Stimulated activated CD4-positive, alpha-beta T cell treated with anti-CD3 and anti-CD28 coated beads, TNF-alpha, amount 100 ng/mL, for 1 hour (primary cell): ENCODE data around the gene KDM2B.
A peak's percentile ranks its signal among the peaks of the same experiment; 100 is the strongest.

ENCODE experiments used
- DNase-seq, 3 donors: peaks; one replicate each; pipeline ENCODE4 v3.0.0-alpha.2; 2020; ENCODE audit warnings: low read depth in 3 of 3, low spot score in 1 of 3

KDM2B gene

DNA sequence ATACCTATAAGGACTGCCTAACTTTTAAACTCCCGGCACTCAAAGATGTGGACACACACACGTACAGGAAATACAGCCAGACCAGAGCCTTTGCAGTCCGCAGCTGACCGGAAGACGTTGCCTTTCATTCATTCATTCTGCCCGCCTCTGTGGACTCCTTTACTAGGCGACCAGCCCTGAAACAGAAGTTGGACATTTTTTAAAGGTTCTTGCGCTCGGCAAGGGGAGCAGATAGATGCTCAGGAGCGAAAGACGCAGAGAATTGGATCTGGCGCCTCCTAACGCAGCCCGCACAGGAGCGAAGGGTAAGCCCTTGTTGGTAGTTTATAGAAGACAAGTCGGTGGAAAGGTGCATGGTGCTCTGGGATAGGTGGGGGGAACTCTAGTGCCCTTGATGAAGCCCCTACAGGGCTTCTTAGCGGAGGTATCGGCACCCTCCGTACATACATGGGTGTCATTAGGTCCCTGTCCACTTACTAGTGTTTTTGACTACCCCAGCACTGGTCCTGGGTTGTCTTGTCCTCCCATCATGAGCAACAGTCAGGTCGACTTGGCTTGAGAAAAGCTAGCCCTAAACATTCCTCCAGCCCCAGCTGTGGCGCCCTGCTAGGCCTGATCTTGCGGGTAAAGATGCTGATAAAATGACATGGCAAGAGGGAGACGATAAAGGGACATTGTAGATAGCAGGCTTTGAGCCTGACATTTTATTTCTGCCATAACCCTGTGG lies at the start of gene KDM2B:
KDM2B (minus strand) TSS at position 65 of the 727 bp plus-strand sequence. CDS start 112 bp downstream, outside the sequence.
- no peak for DNase-seq

DNA sequence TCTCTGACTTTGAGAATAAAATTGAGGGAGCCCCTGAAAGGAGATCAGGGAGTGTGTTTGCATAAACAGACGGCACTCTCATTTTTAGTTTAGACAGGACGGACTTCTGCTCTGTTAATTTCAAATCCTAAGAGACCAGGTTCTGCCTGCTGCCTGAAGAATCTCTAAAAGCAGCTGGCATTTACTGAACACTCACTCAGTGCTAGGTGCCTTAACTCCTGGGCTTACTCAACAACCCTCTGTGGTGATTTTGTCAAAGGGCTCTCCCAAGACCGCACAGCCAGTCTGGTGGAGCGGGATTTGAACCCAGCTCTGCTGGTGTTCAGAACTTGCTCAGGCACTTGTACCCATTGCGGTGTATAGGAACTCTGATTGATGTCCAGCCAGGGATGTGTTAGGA lies 47.7 kb upstream of the KDM2B start:
- DNase-seq, result no peak

DNA sequence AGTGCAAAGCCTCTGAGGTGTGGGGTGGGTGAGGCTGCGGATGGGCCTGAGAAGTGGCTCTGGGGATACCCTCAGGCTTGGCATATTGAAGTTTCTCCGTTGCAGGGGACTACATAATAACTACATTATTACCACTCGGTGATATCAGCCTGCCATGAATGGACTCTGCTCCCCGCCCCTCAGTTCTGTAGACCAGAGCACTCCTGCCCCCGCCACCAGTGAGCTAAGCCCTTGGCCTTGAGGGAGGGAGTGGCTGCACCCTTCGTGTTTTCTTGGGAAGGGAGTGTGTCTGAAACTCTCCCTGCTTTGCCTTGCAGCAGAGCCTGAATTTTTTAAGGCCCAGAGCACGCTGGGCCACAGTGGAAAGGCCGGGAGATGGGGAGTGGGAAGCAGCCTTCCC lies 47.2 kb upstream of the KDM2B start:
- no peak for DNase-seq

DNA sequence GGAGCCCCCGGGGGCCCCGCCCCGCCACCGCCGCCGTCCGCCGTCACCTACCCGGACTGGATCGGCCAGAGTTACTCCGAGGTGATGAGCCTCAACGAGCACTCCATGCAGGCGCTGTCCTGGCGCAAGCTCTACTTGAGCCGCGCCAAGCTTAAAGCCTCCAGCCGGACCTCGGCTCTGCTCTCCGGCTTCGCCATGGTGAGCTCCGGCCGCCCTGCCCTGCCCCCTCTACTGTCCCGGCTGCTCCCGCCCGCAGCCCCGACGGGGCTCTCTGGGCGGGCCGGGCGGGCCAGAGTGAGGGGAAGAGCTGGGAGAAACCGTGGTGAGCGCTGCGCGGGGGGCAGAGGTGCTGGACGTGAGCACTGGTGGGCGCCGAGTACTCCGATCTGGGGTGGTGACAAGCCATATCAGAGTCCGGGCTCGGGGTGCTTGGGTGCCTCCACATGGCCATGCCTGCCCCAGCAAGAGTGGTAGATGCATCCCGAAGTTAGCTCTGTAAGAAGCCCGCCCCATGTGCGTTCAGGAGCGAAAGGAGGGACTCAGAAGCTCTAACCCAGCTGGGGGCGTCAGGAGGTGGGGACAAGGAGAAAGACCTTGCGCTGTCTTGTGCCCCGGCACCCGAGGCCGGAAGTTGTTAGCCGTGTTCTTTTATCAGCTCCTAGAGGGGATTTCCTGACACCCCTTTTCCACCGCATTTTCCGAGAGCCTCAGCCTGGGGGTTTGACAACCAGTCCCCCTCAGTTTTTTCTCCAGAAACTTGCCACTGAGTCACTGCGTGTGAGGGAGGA lies 46.2 kb upstream of the KDM2B start:
- DNase-seq, result peak; percentile 74 to 87 (median 83)

DNA sequence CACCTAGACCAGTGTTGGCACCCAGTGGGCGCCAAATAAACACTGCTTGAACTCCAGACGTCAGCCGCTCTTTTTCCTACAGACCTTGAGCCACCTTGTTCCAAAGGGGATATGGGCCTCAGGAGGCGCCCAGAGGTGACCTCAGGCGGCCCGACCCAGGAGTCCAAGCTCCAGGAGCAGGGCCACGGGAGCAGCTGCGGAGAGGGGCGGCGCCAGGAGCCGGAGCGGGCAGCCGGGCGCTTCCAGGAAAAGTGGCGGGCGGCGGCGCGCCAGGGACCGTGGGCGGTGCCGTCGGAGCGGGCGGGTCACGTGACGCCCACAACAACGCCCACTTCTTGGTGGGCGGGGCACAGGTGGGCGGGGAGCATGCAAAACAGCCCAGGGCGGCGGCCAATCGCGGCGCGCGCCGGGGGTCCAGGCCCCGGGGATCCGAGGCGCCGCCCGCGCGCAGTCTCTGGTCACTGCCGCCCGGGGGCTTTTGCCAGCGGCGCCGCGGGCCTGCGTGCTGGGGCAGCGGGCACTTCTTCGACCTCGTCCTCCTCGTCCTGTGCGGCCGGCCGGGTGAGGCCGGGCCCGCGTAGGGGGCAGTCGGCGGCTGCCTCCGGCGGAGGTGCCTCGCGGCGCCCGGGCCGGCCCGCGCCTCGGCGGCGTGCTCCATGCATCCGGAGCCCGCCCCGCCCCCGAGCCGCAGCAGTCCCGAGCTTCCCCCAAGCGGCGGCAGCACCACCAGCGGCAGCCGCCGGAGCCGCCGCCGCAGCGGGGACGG lies 45.4 kb upstream of the KDM2B start, which contains the start of gene ORAI1:
ORAI1 (plus strand) TSS at position 444 of the 766 bp plus-strand sequence.
- peak; percentile 90 to 97 (median 92) for DNase-seq

DNA sequence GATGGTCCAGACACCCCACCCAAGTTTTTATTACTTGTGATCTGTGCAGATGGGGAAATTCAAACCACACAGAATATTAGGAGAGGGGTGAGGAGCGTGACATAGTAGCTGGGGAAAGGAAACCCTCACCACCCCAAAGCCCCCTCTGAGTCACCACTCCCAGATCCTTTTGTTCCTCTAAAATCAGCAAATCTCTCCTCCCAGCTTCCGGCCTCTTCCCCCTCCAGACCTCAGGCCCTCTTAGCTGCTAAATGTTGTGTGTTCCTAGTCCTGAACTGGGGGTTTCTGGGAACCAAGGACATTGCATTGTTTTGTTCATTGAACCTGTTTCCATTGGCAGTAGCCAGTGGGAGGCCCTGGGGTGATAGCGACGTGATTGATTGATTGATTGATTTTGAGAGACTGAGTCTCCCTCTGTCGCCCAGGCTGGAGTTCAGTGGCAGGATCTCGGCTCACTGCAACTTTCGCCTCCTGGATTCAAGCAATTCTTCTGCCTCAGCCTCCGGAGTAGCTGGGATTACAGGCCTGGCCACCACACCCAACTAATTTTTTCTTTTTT lies 39.6 kb upstream of the KDM2B start:
- DNase-seq, result no peak

DNA sequence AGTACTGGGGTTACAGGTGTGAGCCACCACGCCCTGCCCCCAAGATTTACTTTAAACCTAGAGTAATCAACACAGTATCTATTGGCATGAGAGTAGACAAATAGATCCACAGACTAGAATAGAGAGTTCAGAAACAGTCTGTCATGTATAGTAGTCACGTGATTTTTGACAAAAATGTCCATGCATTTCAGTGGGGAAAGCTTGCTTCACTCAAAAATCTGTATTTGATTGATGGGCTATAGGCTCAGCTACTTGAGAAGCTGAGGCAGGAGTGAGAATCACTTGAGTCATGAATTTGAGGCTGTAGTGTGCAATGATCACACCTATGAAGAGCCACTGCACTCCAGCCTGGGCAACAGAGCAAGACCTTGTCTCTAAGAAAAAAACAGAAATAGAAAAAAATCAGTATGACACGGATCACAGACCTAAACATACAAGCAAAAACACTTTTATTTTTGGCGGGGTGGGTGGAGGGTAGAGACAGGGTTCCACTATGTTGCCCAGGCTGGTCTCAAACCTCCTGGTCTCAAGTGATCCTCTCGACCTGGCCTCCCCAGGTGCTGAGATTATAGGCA lies 37.9 kb upstream of the KDM2B start:
- no peak for DNase-seq

DNA sequence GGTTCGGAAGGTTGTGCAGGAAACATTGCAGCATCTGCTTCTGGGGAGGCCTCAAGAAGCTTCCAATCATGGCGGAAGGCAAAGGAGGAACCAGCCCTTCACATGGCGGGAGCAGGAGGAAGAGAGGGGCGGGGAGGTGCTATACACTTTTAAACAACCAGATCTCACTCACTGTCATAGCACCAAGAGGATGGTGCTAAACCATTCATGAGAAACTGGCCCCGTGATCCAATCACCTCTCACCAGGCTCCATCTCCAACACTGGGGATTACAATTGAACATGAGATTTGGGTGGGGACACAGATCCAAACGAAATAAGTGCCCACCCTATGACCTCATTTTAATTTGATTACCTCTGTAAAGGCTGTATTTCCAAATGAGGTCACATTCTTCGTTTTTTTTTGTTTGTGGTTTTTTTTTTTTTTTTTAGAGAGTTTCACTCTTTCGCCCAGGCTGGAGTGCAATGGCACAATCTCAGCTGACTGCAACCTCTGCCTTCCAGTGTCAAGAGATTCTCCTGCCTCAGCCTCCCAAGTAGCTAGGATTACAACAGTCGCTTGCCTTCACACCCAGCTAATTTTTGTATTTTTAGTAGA lies 34.1 kb upstream of the KDM2B start:
- DNase-seq, result no peak

DNA sequence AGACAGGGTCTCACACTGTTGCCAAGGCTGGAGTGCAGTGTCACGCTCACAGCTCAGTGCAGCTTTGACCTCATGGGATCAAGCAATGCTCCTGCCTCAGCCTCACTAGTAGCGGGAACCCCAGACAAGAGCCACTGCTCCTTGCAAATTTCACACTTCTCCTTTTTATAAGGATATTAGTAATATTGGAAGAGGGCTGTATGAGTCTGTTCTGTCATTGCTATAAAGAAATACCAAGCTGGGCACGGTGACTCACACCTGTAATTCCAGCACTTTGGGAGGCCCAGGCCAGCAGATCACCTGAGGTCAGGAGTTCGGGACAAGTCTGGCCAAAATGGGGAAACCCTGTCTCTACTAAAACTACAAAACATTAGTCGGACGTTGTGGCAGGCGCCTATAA lies 32.6 kb upstream of the KDM2B start:
- no peak for DNase-seq

DNA sequence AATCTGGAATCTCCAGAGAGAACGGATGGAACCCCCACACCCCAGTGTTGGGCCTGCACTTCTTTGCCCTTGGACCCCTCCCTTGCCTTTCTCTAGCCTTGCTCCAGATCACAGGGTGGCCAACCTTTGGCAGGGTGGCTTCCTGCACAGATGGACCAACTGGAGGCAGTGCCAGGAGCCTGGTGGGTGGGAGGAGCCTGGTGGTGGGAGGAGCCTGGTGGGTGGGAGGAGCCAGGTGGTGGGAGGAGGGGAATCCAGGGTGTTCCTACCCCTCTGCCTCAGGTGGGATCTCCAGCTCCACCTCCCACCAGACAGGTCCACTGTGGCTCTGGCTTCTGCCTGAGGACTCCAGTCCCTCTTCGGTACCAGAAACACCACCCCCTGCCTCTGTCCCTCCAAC lies 30.5 kb upstream of the KDM2B start:
- no peak for DNase-seq

DNA sequence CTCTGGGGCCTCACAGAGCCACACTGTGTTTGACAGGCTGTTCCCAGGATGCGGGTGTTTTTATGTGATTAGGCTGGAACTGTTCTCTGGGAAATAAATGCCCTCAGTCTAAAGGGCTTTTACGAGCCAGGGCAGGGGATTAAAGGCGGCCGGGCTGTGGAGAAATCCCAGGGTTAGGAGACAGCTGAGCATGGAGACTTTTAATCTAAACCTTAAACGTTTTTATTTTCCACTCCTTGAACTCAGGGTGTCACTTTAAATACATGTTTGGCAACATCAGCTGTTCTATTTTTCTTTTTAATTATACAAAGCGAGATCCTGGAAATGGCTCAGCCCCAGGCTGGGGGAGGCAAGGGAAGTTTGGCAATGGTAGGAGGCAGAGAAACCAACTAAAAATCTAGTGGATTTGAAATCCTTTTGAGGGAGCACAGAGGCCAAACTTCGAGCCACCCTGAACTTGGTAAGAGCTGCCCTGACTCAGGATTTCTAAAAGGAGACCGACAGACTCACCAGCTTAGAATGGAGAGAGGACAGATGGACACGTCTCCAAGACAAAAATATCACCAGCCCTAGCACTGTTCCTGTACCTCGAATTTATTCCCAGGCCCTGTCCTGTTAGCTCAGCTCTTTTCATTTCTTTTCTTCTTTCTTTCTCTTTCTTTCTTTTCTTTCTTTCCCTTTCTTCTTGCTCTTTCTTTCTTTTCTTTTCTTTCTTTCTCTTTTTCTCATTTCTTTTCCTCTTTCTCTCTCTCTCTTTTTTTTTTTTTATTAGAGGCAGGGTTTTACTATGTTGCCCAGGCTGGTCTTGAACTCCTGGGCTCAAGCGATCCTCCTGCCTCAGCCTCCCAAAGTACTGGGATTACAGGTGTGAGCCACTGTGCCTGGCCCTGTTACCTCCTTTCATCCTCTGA lies 29.7 kb upstream of the KDM2B start:
- no peak for DNase-seq

DNA sequence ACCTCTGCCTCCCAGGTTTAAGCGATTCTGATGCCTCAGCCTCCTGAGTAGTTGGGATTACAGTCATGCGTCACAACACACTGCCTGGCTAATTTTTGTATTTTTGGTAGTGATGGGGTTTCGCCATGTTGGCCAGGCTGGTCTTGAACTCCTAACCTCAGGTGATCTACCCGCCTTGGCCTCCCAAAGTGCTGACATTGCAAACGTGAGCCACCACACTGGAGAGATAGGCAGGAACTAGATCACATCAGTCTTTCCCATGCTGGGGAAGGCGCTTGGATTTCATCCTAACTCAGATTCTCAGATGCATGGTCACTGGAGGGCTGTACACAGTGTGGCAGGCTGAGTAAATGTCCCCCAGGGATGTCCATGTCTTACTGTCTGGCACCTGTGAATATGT lies 27.5 kb upstream of the KDM2B start:
- no peak for DNase-seq

DNA sequence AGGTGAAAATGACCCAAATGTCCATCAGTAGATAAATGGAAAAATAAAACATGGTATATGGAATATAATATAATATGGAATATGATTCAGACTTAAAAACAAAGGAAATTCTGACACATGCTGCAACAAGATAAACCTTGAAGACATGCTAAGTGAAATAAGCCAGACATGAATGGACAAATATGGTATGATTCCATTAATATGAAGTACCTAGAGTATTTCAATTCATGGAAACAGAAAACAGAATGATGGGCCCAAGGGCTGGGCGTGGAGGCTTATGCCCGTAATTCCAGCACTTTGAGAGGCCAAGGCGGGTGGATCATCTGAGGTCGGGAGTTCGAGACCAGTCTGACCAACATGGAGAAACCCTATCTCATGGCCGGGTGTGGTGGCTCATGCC lies 22.8 kb upstream of the KDM2B start:
- no peak for DNase-seq

DNA sequence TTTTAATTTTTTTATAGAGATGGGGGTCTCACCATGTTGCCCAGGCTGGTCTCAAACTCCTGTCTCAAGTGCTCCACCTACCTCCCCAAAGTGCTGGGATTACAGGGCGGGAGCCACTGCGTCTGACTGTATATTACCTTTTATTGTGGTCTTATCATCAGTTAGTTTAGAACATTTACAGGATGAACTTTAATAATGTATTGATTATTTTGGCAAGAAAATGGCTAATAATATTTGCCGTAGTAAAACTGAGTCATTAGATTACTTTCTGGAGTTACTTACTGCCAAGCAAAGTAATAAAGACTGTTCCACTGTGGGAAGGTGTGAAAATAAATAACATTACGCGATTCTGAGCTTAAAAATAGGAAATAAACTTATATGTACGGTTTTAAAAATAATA lies 21.9 kb upstream of the KDM2B start:
- no peak for DNase-seq

DNA sequence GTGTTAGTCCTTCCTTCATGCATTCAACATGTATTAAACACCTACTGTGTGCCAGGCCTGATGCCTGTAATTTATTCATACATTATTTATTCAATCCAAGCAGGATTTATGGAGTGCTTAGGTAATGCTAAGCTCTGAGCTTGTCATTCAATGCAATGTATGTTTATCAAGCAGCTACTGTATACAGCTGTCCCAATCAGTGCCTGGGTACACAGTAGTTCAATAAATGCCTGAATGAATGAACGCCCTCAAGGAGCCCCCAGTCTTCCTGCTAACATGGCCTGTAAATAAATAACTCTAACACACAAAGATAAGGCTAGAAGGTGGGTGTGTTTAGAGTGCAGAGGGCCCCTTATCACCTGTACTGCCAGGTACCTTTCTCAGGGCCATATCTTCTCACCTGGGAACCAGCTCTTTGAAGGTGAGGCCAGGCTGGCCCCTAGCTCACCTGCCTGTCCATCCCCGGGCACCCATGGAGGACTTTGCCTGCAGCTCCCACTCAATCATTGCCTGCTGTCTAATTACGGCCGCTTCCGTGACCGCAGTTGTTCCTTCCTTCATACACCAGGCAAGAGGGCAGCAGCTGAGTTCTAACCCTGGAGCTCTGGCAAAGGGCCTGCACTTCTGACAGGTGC lies 20.0 kb upstream of the KDM2B start:
- DNase-seq, result no peak

DNA sequence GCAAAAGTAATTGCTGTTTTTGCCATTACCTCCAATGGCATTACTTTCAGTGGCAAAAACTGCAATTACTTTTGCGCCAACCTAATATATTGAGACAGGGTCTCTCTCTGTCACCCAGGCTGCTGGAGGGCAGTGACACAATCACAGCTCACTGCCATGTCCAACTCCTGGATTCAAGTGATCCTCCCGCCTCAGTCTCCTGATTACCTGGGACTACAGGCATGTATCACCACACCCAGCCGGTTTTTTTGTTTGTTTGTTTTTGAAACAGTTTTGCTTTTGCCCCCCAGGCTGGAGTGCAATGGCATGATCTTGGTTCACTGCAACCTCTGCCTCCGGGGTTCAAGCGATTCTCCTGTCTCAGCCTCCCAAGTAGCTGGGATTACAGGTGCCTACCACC lies 15.7 kb upstream of the KDM2B start:
- DNase-seq, result no peak

DNA sequence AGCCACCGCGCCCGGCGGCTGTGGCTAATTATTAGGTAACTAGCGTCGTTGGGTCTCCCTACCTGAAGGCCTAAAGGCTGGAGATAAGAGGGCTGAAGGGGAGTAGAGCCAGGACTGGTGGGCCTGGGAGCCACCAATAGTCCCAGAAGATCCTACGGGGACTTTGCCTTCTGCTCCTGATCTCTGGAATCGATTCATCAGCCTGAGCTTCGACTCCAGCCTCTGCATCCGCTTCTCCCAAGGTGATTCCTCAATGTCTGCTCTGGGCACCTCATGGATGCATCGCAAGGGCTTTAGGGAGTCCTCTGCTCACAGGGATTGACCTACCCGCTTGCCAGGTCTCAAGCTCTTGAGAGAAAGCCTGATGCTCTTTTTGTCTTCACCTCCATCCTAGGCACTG lies 14.7 kb upstream of the KDM2B start:
- no peak for DNase-seq

DNA sequence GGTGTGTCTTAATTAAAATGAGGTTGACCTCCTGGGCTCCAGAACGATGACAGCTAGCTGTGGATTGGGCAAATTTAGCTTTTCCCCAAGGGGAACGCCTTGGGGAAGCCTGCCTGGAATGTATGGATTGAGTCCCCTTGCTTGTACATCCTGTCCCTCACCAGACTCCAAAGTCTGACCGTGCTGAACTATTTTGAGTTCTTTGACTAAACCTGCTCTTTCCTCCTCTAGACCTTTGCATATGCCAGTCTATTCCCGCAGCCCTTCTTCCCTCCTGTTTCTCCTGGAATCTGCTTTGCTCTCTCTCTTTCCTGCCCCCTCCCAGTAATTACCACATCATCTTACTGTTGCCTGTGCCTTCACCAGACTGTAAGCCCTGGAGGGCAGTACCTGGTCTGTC lies 11.5 kb upstream of the KDM2B start:
- no peak for DNase-seq

DNA sequence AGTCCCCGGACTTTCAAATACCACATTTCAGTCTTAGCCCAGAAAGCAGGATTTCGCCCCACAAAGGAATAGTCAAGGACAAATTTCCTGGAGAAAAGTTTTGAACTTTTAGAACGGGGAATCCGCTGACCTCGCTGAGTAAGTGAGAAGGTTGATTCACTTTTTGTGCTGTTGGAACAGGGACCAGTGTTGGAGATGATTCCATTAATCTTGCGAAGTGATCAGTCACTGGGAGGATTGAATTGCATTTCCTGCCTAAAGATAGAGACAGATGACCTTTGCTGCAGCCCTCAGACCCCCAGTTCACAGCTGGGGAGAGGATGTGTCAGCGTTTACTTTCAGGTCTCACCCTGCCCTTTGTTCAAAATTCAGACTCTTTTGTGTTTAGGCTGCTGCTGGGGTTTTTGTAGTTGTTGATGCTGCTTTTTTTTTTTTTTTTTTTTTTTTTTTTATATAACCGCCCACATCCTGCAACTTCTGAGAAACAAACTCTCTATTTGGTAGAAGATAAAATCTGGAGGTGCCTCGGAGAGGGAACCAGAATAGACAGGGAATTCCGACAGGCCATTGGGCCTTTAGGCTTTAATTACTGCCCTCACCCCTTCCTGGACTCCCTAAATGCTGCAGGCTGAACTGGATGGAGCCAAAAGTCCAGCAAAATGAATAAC lies 9.8 kb upstream of the KDM2B start:
- peak in 1 of 3 donors; percentile 35 for DNase-seq
